H9 (cell line): ENCODE results near the gene KIF16B. TPM values are rescaled to one million over a fixed set of nuclear protein-coding genes. Genes with fewer than 3 reads are reported as not detected.

Experiments used
- DNase-seq: peaks from one replicate; pipeline ENCODE4 v3.0.0-alpha.2; 2017
- H2AFZ ChIP-seq: one replicate; pipeline ENCODE4 v1.6.1; 2013; ENCODE audit warnings: mild to moderate bottlenecking, low read length, control low read depth, moderate library complexity
- H2AK5ac ChIP-seq: 2 replicates; pipeline ENCODE4 v1.6.1; 2013; ENCODE audit warnings: low read length, control low read depth, mixed read lengths; ENCODE audit not compliant: insufficient read length
- H2BK120ac ChIP-seq: one replicate; pipeline ENCODE4 v1.6.1; 2013; ENCODE audit warnings: low read depth, mild to moderate bottlenecking, low read length, control low read depth, inconsistent platforms; ENCODE audit not compliant: poor library complexity, severe bottlenecking
- H2BK12ac ChIP-seq: 2 replicates; pipeline ENCODE4 v1.6.1; 2013; ENCODE audit warnings: low read length, control low read depth, mixed read lengths, low read depth; ENCODE audit not compliant: insufficient read length
- H2BK15ac ChIP-seq: 2 replicates; pipeline ENCODE4 v1.6.1; 2013; ENCODE audit warnings: low read depth, low read length, control low read depth
- H2BK20ac ChIP-seq: one replicate; pipeline ENCODE4 v1.6.1; 2013; ENCODE audit warnings: low read depth, mild to moderate bottlenecking, low read length, control low read depth, inconsistent platforms; ENCODE audit not compliant: poor library complexity, severe bottlenecking
- H2BK5ac ChIP-seq: 2 replicates; pipeline ENCODE4 v1.6.1; 2013; ENCODE audit warnings: low read length, control low read depth, mixed read lengths; ENCODE audit not compliant: insufficient read length
- H3K14ac ChIP-seq: 2 replicates; pipeline ENCODE4 v1.6.1; 2013; ENCODE audit warnings: low read length, control low read depth; ENCODE audit not compliant: insufficient read depth
- H3K18ac ChIP-seq: 2 replicates; pipeline ENCODE4 v1.6.1; 2013; ENCODE audit warnings: low read depth, mild to moderate bottlenecking, mixed read lengths, low read length, control low read depth; ENCODE audit not compliant: insufficient read length
- H3K23ac ChIP-seq: 2 replicates; pipeline ENCODE4 v1.6.1; 2013; ENCODE audit warnings: low read length, control low read depth, mixed read lengths, low read depth; ENCODE audit not compliant: insufficient read length
- H3K23me2 ChIP-seq: 2 replicates; pipeline ENCODE4 v1.6.1; 2013; ENCODE audit warnings: low read depth, mild to moderate bottlenecking, mixed read lengths, low read length, control low read depth; ENCODE audit not compliant: insufficient read length, poor library complexity, severe bottlenecking
- H3K27ac ChIP-seq: 2 replicates; pipeline ENCODE4 v1.5.1; 2013; ENCODE audit warnings: low read length, control low read depth, mixed read lengths, low read depth; ENCODE audit not compliant: insufficient read length
- H3K27me3 ChIP-seq: 2 replicates; pipeline ENCODE4 v1.6.1; 2013; ENCODE audit warnings: low read length, control low read depth, inconsistent platforms; ENCODE audit not compliant: insufficient read depth
- H3K4ac ChIP-seq: 2 replicates; pipeline ENCODE4 v1.6.1; 2013; ENCODE audit warnings: low read depth, mild to moderate bottlenecking, control low read depth, inconsistent platforms, low read length, moderate library complexity
- H3K4me1 ChIP-seq: 2 replicates; pipeline ENCODE4 v1.6.1; 2013; ENCODE audit warnings: low read length, control low read depth, inconsistent platforms; ENCODE audit not compliant: insufficient read depth
- H3K4me2 ChIP-seq: 2 replicates; pipeline ENCODE4 v1.6.1; 2013; ENCODE audit warnings: low read length, control low read depth, mixed read lengths; ENCODE audit not compliant: insufficient read length, insufficient read depth
- H3K56ac ChIP-seq: 2 replicates; pipeline ENCODE4 v1.6.1; 2013; ENCODE audit warnings: low read depth, mild to moderate bottlenecking, mixed read lengths, low read length, control low read depth; ENCODE audit not compliant: insufficient read length
- H3K79me1 ChIP-seq: 2 replicates; pipeline ENCODE4 v1.6.1; 2013; ENCODE audit warnings: low read depth, mild to moderate bottlenecking, moderate library complexity, low read length, control low read depth, inconsistent platforms; ENCODE audit not compliant: insufficient read depth, poor library complexity, severe bottlenecking
- H3K79me2 ChIP-seq: 2 replicates; pipeline ENCODE4 v1.6.1; 2013; ENCODE audit warnings: low read length, control low read depth, inconsistent platforms; ENCODE audit not compliant: insufficient read depth
- H3K9ac ChIP-seq: 2 replicates; pipeline ENCODE4 v1.6.1; 2013; ENCODE audit warnings: low read length, control low read depth, mixed read lengths; ENCODE audit not compliant: insufficient read length; ENCODE audit errors: extremely low read depth
- H3K9me3 ChIP-seq: one replicate; pipeline ENCODE4 v1.6.1; 2013; ENCODE audit warnings: low read depth, low read length, inconsistent platforms; ENCODE audit not compliant: control insufficient read depth
- H3T11ph ChIP-seq: one replicate; pipeline ENCODE4 v1.6.1; 2013; ENCODE audit warnings: mild to moderate bottlenecking, low read length, control low read depth, inconsistent platforms
- H4K20me1 ChIP-seq: one replicate; pipeline ENCODE4 v1.6.1; 2013; ENCODE audit not compliant: control insufficient read depth, insufficient read length, insufficient read depth
- H4K5ac ChIP-seq: 2 replicates; pipeline ENCODE4 v1.6.1; 2013; ENCODE audit warnings: low read depth, mild to moderate bottlenecking, mixed read lengths, low read length, control low read depth; ENCODE audit not compliant: insufficient read length
- H4K8ac ChIP-seq: replicated peaks from 2 replicates; pipeline ENCODE4 v1.6.1; 2013; ENCODE audit warnings: low read length, control low read depth, mixed read lengths, low read depth; ENCODE audit not compliant: insufficient read length
- H4K91ac ChIP-seq: 2 replicates; pipeline ENCODE4 v1.6.1; 2013; ENCODE audit warnings: low read depth, mild to moderate bottlenecking, moderate library complexity, mixed read lengths, low read length, control low read depth; ENCODE audit not compliant: insufficient read length
- H3K27ac Mint-ChIP-seq, 3 experiments: 2 replicates in 2 of 3; 3 replicates in 1 of 3; pipeline ENCODE4 v1.8.0; 2020 to 2021; ENCODE audit warnings: mixed read lengths in 3 of 3, mild to moderate bottlenecking in 1 of 3, moderate library complexity in 1 of 3
- H3K27me3 Mint-ChIP-seq: 2 replicates; pipeline ENCODE4 v1.8.0; 2021; ENCODE audit warnings: low read depth, mild to moderate bottlenecking, moderate library complexity, mixed read lengths
- H3K36me3 Mint-ChIP-seq, 3 experiments: 2 replicates in 2 of 3; 3 replicates in 1 of 3; pipeline ENCODE4 v1.8.0; 2020 to 2021; ENCODE audit warnings: low read depth in 3 of 3, mixed read lengths in 3 of 3; ENCODE audit not compliant: insufficient read depth in 1 of 3
- H3K4me1 Mint-ChIP-seq, 2 experiments: 2 replicates each; pipeline ENCODE4 v1.8.0; 2020; ENCODE audit warnings: mixed read lengths in 2 of 2
- H3K4me3 Mint-ChIP-seq, 2 experiments: 2 replicates in 1 of 2; 3 replicates in 1 of 2; pipeline ENCODE4 v1.8.0; 2020 to 2021; ENCODE audit warnings: mild to moderate bottlenecking in 2 of 2, mixed read lengths in 2 of 2, moderate library complexity in 1 of 2
- H3K9me3 Mint-ChIP-seq, 2 experiments: 2 replicates in 1 of 2; 3 replicates in 1 of 2; pipeline ENCODE4 v1.8.0; 2020; ENCODE audit warnings: mild to moderate bottlenecking in 2 of 2, mixed read lengths in 2 of 2, moderate library complexity in 1 of 2
- WGBS: extraction: QIAGEN DNeasy Blood & Tissue Kit; methylation state at CpG from one replicate; pipeline ENCODE4 v1.1.7; 2013; ENCODE audit warnings: missing lambda C conversion rate, low lambda C conversion rate, mixed read lengths; ENCODE audit not compliant: insufficient read length; ENCODE audit errors: extremely low coverage; 5-methylcytosine and 5-hydroxymethylcytosine counted together
- total RNA-seq: library from RNA; stranded (reverse); gene quantifications from 2 replicates; pipeline ENCODE4 v1.2.1, GENCODE V29; 2021
- TF ChIP-seq, protein P1 (sequence below): fragments of 200-600 bp; sonication (generic); conservative IDR thresholded peaks from 3 replicates; pipeline ENCODE4 v1.8.0; 2021; ENCODE audit warnings: antibody characterized with exemption, mild to moderate bottlenecking

The KIF16B gene
- total RNA-seq, 1 experiment from 2014 or later, result 7.4 TPM

DNA sequence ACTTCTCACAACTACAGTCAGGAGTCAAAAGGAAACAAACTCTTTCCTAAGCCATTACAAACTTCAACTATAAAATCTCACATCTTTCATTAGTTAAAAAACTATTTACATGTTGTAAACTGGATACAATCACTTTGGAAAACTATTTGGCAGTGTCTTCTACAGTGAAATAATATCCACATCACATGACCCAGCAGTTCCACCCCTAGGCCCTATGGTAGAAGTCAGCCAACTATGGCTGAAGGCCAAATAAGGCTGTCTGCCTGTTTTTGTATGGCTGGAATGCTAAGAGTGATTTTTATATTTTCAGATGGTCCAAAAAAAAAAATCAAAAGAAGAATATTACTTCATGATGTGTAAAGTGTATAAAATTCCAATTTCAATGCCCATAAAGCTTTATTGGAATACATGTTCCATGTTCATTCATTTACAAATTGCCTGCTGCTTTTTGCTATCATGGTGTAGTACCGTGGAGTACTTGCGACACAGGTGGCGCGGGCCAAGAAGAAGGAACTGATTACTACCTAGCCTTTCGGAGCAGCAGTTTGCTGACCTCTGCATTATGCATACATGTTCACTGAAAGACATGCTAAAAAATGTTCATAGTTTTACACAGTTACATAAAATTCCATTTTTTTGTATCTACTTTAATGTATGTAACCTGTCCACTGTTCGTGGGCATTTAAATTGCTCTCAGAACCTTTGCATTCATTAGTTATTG is 129.0 kb downstream of the KIF16B start:
- Histone ChIP-seq H2BK120ac (no peak overlapping the region), H3K4ac (no peak overlapping the region), H3K27ac (no peak overlapping the region), H4K8ac (no peak overlapping the region), H3K23ac (no peak overlapping the region), H3K9me3 (no peaks in the 10 kb centered on the region), H4K20me1 (no peaks in the 10 kb centered on the region), H3K9ac (no peak overlapping the region), H4K5ac (no peak overlapping the region), H3K14ac (no peak overlapping the region), H2BK5ac (no peak overlapping the region), H3K18ac (no peak overlapping the region), H2BK15ac (no peak overlapping the region), H3K56ac (no peak overlapping the region), H3K4me2 (no peak overlapping the region), H3K27me3 (no peaks in the 10 kb centered on the region), H2BK12ac (no peak overlapping the region), H3K4me1 (no peaks in the 10 kb centered on the region), H3K79me2 (no peaks in the 10 kb centered on the region), H3K79me1 (no peaks in the 10 kb centered on the region), H3T11ph (no peak overlapping the region), H2AFZ (no peak overlapping the region), H3K23me2 (no peaks in the 10 kb centered on the region), H2BK20ac (no peak overlapping the region), H4K91ac (no peak overlapping the region), H2AK5ac (no peak overlapping the region)
- H3K36me3 Mint-ChIP-seq, result peaks cover 6 to 11% (median 6%) of the 10 kb centered on the region in 3 experiments; a peak in 6 of 7 replicates
- WGBS, result no CpG with 5 or more reads among the region's 6 CpGs
- H3K9me3 Mint-ChIP-seq, result peaks cover 8 to 9% of the 10 kb centered on the region in 2 experiments
- H3K27me3 Mint-ChIP-seq, result no peaks in the 10 kb centered on the region
- DNase-seq, result no peak
- TF ChIP-seq, protein P1, sequence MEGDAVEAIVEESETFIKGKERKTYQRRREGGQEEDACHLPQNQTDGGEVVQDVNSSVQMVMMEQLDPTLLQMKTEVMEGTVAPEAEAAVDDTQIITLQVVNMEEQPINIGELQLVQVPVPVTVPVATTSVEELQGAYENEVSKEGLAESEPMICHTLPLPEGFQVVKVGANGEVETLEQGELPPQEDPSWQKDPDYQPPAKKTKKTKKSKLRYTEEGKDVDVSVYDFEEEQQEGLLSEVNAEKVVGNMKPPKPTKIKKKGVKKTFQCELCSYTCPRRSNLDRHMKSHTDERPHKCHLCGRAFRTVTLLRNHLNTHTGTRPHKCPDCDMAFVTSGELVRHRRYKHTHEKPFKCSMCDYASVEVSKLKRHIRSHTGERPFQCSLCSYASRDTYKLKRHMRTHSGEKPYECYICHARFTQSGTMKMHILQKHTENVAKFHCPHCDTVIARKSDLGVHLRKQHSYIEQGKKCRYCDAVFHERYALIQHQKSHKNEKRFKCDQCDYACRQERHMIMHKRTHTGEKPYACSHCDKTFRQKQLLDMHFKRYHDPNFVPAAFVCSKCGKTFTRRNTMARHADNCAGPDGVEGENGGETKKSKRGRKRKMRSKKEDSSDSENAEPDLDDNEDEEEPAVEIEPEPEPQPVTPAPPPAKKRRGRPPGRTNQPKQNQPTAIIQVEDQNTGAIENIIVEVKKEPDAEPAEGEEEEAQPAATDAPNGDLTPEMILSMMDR, result no peak
- peaks cover 0 to 5% of the 10 kb centered on the region in 2 experiments; a peak in 1 of 4 replicates for H3K4me1 Mint-ChIP-seq
- no peak overlapping the region for H3K27ac Mint-ChIP-seq
- no peak overlapping the region for H3K4me3 Mint-ChIP-seq
